Activated naive CD4-positive, alpha-beta T cell treated with anti-CD3 and anti-CD28 coated beads, Interleukin-2, amount 50 U/mL, for 24 hours (primary cell): ENCODE data around the gene RTCA.

Source experiments
- H3K27ac Mint-ChIP-seq: one replicate; pipeline ENCODE4 v1.8.0; 2021; ENCODE audit warnings: mild to moderate bottlenecking, mixed read lengths
- H3K27me3 Mint-ChIP-seq: one replicate; pipeline ENCODE4 v1.8.0; 2021; ENCODE audit warnings: mixed read lengths
- H3K36me3 Mint-ChIP-seq: one replicate; pipeline ENCODE4 v1.8.0; 2021; ENCODE audit warnings: mixed read lengths
- H3K4me1 Mint-ChIP-seq: one replicate; pipeline ENCODE4 v1.8.0; 2021; ENCODE audit warnings: mixed read lengths
- H3K4me3 Mint-ChIP-seq: one replicate; pipeline ENCODE4 v1.8.0; 2021; ENCODE audit warnings: mild to moderate bottlenecking, mixed read lengths
- H3K9me3 Mint-ChIP-seq: one replicate; pipeline ENCODE4 v1.8.0; 2021; ENCODE audit warnings: mixed read lengths

Gene RTCA

GRCh38 chr1:100342348-100342747 lies 76.3 kb downstream of the RTCA start:
- Mint-ChIP-seq H3K4me1 (no peaks in the 10 kb centered on the region), H3K27ac (no peak overlapping the region), H3K9me3 (no peaks in the 10 kb centered on the region), H3K4me3 (no peak overlapping the region), H3K36me3 (no peaks in the 10 kb centered on the region), H3K27me3 (no peaks in the 10 kb centered on the region)
